Activated CD4-positive, CD25-positive, alpha-beta regulatory T cell (primary cell): Measurements from ENCODE around the gene BUB3.

Experiments used
- DNase-seq, 4 experiments: peaks; one replicate each; lab custom pipeline; 2025; lab: John Stamatoyannopoulos, UW

The BUB3 gene

DNA sequence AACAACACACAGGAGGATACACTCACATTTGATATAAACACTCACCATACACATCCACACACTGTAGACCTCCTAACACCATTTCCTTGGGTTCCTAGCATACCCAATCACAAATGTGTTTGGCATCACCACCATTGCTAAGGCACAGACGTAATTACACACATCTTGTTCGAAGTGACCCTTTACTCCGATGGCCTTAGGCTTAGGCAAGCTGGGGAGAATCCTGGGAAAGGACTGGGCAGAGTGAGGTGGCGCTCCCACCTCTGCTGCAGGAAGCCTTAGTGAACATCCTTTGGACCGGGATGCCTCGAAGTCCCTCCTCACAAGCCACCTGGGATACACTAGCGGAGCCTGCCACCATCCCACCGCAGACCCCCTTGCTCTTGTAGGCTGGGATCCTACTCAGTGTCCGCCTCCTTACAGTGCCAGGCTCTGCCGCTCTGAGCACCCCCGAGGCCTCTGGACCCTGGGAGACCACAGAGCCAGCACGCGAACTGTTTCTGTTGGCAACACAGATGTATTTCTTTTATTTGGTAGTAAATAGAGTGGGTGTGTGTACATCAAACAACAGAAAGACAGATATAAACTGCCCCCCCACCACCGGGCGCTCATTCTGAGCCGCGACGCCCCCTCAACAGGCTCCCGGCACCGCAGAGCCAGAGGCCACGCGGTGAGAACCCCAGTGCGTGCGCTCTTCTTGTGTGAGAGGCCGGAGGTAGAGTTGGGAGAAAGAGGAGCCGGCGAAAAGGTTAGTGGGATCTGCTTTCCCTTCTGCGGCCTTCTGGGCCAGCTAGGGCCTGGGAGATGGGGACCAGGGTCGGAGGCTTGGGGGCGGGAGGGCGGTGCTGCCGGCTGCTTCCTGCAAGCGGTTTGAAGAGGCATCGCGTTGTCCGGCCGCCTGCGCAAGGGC is 12.2 kb upstream of the BUB3 start:
- DNase-seq = no peak

DNA sequence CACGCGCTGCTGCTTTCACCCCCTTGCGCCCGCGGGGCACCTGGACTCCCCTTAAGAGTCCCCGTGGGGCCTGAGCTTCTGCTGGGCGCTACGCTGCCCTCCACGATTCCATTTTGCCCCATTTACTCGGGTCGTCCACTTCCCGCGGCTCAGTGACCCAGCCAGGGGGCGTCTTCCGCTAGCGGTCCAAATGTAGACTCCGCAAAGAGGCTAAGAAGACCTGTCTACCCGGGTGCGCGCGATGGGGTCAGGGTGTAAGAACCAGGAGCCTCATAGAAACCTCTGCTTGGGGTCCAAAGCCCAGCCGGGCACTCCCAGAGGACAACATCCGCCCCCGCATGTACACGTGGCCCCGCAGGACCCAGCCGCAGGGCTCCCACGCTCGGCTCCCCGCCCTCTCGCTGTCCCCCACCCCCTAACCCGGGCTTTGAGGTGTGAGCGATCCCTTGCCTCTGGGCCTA is 11.5 kb upstream of the BUB3 start:
- DNase-seq = no peak

DNA sequence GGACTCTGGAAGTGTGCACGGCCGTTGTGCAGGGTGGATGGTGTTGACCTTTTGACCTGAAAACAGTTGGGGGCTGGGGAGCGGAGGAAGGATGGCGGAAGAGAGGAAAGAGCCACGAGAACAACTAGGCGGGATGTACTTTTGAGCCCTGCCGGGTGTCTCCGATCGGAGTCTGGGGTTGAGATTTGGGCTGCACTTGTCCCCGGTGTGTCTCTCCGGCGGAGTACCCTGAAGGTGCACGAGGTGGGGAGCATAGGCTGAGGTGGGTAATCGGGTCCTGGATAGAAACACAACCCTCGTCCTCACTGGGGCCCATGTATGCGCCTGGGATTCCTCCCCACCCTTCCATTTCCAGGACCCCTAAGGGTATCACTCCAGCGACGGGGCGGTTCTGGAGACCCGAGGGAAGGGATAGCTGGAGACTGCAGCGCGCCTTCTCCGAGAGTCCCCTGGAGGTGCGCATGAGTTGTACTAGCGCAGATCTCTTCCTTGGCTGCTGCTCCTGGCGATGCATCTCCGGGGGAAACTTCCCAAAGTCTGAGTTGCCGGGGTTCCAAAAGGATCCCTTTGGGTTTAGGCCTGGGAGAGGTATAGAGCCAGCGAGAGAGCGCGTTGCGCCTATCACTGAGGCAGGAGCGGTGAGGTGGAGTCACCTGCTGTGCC is 10.9 kb upstream of the BUB3 start:
- DNase-seq = no peak

DNA sequence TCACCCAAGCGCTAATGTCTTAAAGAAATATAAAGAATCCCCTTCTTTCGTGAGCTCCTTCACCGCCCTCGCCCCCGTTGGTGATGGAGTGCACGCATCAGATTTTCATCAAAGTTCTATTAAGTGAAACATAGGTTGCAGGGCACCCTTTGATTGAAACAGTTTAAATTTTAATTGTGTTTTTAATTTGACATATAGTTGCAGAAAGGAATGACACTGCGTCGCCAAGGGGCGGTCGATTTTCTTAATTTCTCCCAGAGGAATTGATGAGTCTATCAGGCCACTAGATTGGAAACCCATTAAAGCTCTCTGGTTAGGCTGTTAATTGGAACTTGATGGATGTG is 10.4 kb upstream of the BUB3 start:
- DNase-seq = no peak

DNA sequence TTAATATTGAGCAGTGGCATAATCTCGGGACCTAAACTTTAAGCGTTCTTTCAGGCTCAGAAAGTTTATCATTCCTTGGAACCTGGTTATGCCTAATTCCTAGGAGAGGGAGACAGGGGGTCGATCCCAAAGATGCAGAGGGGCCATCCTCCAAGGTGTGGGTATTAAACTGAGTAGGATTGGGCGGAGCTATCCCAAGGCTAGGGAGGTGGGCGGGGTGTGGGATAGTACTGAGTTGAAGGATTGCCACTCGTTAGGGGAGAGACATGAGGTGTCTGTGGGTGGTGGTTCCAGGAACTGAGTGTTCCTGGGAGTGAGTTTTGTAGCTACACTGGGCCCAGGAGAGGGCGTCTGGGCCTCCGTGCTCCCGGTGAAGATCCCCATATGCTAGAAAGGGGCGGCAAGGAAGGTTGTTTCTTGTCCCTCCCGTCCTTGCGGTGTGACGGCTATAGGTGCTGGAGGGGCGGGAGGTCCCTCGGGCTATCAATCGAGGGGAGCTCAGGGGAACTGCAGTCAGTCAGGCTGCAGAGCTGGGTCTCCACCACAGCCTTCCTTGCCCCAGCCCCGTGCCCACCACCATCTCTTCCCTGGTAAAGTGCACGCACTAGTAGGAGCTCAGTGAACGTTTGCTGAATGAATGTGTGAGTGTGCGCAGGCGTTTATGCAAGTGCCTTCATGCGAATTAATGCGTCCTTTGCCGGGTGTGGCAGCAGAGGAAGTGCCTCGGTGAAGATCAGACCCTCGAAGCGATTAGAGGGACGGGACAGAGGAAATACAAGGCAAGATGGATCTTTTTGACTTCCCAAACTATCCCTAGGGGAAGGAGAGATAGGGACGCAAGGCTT is 9.3 kb upstream of the BUB3 start:
- DNase-seq = no peak

DNA sequence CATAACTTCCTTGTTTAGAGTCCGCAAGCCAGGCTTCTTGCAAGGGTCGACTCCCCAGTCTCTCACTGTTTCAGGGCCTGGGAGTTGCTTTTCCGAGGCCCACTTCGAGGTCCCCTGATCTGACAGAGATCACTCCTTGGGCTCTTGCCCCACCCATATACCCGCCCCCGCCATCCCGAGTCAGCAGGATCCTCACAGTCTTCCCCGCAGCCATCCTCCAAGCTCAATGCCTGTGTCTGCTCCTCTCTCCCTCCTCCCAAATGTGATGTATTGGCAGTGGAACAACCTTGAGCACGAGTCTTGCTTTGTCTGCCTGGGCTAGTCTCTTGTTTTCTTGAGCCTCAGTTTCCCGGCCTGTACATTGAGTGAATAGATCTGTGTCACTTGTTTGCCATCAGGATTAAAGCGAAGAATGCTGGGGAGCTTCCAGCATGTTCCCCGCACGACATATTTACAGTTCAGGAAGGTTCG is 8.6 kb upstream of the BUB3 start:
- DNase-seq = no peak

DNA sequence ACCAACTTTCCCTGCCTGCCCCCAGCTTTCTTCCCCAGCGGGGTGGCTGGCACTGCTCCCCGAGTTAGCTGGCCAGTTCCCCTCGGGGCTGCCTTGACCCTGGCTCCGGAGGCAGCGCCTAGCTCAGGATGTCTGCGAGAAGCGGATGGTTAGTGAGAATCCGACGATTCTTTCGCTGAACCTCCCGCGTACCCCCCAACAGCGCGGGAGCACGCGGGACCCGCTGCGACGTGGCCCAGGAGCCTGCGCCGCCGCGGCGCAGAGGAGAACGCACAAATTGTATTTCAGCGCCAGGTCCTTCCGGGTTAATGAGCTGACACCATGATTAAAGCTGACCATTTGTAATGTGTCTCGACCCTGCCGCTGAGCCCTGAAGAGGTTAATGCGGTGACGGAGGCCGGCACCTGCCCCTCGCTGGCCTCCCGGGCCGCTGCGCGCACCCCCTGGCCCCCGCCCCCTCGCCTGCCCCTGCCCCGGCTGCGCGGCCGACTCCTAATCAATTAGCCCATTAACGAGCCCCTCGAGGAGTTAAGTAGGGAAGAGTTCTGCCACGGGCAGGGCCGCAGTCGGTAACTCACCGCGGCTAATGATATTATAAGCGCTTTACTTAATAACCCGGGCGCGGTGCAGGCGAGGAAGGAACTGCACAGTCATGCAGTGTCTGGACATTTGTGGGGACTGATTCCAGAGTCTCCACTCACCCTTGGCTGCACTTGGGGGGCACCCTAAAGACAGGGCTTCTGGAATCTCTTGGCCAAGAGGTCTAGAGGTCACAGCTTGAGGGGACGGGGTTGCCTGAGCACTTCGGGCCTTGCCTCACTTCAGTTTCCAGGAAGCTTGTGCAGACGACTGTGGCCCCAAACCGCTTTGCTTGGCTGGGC is 7.9 kb upstream of the BUB3 start:
- no peak for DNase-seq

DNA sequence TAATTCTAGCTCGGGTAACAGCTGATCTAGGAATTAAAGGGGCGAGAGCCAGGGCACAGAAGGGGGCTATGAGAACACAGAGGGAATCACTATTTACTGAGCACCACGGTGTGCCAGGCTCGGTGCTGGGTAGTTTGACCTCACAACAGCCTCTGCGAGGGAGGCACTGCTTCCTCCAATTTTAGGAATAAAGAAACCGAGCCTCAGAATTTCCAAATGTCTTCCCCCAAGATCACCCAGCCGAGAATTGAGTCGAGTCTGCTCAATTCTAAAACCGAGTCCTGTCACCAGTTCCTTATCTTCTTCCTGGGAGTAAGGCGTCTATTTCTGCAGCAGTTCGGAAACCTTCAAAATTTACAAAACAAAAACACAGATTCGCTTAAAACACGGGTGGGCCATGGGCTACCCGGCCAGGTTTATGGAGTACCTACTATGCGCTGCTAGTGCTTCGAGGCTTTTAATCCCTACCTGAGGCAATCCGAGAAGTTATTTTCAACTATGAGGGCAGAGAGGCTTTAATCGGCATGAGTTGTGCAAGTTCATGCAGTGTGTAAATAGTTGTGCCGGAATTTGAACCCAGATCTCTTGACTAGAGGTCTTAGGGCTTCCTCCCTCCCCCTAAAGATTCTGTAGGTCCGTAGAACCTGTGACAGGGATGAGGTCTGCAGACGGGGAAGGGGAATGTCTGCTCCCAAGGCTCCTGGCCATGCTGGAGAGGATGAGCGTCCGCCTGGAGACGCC is 7.1 kb upstream of the BUB3 start:
- no peak for DNase-seq

DNA sequence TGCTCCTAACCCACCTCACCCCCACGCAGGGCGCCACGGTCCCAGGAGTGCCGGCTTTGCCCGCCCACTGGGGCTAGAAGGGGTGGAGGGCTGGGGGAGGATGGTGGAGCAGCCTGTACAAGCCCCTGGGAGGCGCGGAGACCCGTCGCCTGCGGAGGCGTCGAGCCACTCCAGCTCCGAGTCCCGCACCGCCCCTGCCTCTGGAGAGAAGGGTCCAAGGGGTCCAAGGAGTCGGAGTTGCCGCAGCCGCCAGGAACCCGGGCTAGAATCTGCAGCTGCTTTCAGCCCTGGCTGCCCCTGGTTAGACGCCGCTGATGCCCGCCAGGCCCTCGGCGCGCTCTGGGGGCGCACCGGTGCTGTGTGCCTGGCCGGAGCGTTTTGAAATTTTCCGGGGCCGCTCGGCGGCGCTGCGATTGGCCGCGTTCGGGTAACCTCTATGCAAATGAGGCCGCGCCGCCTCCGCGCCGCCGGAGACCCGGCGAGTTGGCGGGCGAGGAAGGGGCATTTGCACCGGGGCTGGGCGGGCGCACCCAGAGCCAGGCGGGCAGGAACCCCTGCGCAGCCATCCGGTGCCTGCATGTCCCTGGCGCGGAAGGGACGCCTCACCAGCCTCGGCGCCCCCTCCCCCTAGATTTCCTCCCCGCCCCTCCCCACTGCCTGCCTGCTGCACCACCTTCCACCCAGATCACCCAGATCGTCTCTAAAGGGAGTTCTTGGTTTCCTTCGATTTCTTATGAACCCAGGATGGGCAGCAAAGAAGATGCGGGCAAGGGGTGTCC is 6.4 kb upstream of the BUB3 start, which contains the start of gene HMX2:
TSS of gene HMX2 (plus strand) at position 502 of the 779 bp plus-strand sequence. CDS start at position 745, 243 bp downstream.
- no peak for DNase-seq

DNA sequence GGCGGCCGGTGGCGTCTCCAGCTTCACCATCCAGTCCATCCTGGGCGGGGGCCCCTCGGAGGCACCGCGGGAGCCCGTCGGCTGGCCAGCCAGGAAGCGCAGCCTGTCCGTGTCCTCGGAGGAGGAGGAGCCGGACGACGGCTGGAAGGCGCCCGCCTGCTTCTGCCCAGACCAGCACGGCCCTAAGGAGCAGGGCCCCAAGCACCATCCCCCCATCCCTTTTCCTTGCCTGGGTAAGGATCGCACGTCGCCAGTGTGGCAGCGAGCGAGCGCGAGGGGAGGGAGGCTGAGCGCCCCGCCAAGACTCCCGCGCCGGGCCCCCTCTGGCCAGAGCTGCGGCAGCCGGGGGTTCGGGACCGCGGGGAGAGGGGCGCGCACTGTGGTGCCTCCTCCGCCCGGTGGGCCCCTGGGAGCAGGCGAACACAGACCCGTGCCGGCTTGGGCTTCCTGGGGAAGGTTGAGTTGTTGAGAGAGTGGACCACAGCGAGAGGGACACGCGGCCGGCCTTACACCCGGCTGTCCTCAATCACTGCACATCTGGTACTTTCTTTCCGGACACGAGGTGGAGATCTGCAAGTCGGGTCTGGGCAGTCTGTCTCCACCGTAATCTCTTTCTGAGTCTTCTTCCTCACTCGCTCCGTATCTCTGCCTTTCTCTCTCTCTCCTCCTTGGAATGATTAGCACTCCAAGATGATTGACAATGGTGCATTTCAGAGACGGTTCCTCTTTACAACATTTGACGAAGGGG is 5.6 kb upstream of the BUB3 start:
- no peak for DNase-seq

DNA sequence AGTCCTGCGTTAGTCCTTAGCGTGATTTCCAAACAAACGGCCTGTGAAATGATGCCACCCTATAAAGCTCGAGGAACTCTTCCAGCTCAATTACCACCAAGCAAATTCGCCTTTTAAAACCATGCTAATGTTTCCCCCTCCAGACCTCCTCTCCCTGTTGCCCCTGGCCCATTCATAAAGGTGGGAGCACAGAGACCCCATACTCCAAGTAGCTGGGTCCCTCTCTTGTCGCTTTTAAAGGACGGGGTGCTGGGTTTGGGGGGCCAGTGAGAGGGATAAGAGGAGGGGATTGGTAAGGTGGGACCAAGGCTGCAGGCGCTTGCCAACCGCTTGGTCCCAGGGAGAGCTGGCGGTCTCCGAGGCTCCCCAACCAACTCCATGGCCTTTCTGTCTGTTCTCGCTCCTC is 5.0 kb upstream of the BUB3 start:
- no peak for DNase-seq

DNA sequence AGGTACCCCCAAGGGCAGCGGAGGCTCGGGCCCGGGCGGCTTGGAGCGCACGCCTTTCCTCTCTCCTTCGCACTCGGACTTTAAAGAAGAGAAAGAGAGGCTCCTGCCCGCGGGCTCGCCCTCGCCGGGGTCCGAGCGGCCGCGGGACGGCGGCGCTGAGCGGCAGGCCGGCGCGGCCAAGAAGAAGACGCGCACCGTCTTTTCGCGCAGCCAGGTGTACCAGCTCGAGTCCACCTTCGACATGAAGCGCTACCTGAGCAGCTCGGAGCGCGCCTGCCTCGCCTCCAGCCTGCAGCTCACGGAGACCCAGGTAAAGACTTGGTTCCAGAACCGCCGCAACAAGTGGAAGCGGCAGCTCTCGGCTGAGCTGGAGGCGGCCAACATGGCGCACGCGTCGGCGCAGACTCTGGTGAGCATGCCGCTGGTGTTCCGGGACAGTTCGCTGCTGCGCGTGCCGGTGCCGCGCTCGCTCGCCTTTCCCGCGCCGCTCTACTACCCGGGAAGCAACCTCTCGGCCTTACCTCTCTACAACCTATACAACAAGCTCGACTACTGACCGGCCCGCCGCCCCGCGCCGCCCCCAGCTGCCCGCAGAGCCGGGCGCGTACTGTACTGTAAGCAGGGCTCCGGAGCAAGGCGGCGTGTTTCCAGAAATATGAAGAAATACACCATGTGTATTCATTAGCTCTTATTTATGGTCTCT is 4.5 kb upstream of the BUB3 start:
- no peak for DNase-seq

DNA sequence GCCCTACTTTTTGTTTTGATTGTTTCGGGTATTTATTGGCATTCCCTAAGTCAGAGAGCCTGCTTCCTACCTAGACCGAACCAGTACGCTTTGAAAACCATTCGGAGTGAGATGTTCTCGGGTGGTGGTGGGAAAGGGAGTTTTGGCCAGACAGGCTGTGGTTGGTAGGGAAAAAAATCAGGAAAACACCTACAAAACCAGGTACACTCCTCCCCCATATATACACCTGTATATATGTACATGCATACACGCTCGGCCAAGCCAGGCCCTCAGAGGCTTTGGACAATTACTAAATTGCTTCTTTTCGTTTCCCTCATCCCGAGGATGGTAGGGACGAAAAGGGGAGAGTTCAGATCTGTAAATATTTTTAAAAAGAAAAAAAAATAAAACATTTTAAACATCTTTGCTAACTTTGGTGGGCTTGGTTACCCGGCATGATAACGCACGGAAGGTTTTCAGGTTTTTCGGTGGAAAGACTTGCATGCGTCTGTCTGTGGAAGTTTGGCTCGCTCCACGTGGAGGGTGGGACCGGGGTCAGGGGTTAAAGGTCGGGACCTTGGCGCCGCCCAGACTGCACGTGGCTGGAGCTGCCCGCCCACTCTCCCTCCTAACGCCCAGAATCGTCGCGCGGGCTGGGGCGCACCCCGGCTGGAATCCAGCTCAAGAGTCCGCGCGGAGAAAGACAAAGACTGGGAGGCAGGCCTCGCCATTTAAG is 3.8 kb upstream of the BUB3 start:
- no peak for DNase-seq

DNA sequence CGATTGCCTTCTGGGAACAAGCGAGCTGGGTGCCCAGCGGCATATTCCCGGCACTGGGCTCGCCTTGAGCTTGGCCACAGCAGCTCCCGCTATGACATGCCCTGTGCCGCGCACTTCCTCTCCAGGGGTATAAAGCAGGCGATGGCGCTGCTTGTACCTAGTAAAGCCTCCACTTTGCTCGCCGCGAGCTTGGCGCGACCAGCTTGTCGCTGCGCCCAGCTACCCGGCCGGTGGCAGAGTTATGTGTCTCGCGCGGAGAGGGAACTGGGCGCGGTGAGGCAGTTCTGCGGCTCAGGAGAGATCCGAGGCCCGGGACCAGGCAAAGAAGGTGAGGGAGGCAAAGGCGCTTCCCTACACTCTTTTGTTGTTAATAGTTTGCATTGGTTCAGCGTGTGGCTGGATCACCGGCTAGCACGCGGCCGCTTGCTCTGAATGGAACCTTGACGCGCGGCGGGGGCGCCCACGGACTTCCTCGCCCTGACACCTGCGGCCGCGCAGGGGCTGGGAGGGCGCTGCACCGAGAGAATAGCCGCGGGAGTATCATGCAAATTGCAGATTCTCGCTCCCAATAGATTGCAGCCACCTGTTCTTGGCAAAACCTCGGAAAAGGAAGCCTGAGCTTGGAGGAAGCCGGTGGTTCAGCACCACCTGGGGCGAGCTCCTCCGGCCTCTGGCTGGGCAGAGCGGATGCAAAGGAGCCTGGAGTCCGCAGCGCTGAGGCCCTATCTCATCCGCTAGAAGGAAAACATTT is 3.0 kb upstream of the BUB3 start:
- DNase-seq = no peak

DNA sequence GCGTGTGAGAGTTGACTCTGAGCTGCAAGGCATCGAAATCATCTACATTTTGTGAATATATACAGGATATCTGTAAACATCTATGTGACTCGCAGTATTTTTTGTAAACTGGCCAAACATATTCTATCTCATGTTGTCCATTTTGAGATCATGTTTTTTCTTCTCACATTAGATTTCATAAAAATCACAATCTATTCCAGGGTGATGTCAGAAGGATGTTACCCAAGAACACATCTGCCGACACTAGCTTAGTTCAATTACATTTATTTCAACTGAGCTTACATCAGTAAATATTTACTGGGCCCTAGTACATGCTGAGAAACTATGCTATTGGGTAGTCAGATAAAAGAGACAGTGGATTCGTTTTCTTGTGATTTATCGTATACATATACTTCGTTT is 2.5 kb upstream of the BUB3 start:
- no peak for DNase-seq

DNA sequence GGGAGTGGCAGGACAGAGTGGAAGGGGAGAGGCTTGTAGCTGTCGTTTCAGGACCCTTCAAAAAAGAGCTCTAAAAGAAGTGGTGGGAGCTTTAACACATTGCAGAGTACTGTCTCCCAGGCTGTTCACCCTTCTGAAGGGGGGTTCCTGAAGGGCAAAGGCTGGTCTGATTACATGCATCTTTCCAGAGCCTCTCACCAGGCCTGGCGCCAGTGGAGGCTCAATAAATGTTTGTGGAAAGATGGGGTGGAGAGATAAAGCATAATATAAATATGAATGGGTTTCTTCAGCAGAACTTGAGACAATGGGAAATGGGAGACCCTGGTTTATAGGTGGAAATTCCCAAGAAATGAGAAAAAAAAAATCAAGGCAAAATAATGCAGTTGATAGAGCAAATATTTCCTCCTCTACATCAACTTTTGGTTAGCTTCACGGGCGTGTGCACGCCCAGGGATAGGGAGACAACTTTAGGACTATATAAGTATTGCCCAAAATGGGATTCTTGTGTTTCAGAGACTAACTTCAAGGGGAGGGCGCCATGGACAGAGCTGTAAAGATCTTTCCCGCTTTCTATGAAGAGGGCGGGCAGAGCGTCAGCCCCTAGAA is 613 bp upstream of the BUB3 start:
- no peak for DNase-seq
